HEK293 (cell line): Measurements from ENCODE around the gene FAM110D.

ENCODE experiments used
- EGR2 ChIP-seq: fragments of 450-650 bp; formaldehyde crosslinking; IDR thresholded peaks from 2 replicates; pipeline ENCODE4 v1.5.1; 2016; ENCODE audit warnings: low read depth, missing biosample characterization, missing genetic modification characterization
- IKZF3 ChIP-seq: fragments of 450-650 bp; IDR thresholded peaks from 2 replicates; pipeline ENCODE4 v1.5.0; 2018; ENCODE audit warnings: missing biosample characterization, mild to moderate bottlenecking, missing genetic modification characterization, moderate library complexity
- KLF1 ChIP-seq: fragments of 450-650 bp; formaldehyde crosslinking; IDR thresholded peaks from 2 replicates; pipeline ENCODE4 v1.5.1; 2016; ENCODE audit warnings: missing biosample characterization, missing genetic modification characterization
- KLF16 ChIP-seq: fragments of 450-650 bp; formaldehyde crosslinking; IDR thresholded peaks from 2 replicates; pipeline ENCODE4 v1.5.1; 2017; ENCODE audit warnings: missing biosample characterization, missing genetic modification characterization
- KLF9 ChIP-seq: fragments of 450-650 bp; formaldehyde crosslinking; IDR thresholded peaks from 2 replicates; pipeline ENCODE4 v1.5.1; 2016; ENCODE audit warnings: missing biosample characterization, missing genetic modification characterization, low read depth
- MZF1 ChIP-seq: fragments of 450-650 bp; formaldehyde crosslinking; IDR thresholded peaks from 2 replicates; pipeline ENCODE4 v1.5.1; 2017; ENCODE audit warnings: missing biosample characterization, missing genetic modification characterization, borderline replicate concordance
- SP2 ChIP-seq: fragments of 450-650 bp; formaldehyde crosslinking; IDR thresholded peaks from 2 replicates; pipeline ENCODE4 v1.5.1; 2016; ENCODE audit warnings: missing biosample characterization, missing genetic modification characterization
- YY2 ChIP-seq: fragments of 450-650 bp; formaldehyde crosslinking; IDR thresholded peaks from 2 replicates; pipeline ENCODE4 v1.5.1; 2016; ENCODE audit warnings: missing biosample characterization, missing genetic modification characterization
- ZBTB1 ChIP-seq: fragments of 450-650 bp; formaldehyde crosslinking; IDR thresholded peaks from 2 replicates; pipeline ENCODE4 v1.5.1; 2016; ENCODE audit warnings: missing biosample characterization, missing genetic modification characterization
- ZBTB8A ChIP-seq: fragments of 450-650 bp; formaldehyde crosslinking; IDR thresholded peaks from 2 replicates; pipeline ENCODE4 v1.5.1; 2016; ENCODE audit warnings: missing biosample characterization, missing genetic modification characterization
- ZFP41 ChIP-seq: fragments of 450-650 bp; formaldehyde crosslinking; IDR thresholded peaks from 2 replicates; pipeline ENCODE4 v1.5.1; 2016; ENCODE audit warnings: missing biosample characterization, missing genetic modification characterization, borderline replicate concordance
- ZNF155 ChIP-seq: fragments of 450-650 bp; formaldehyde crosslinking; IDR thresholded peaks from 2 replicates; pipeline ENCODE4 v1.5.1; 2016; ENCODE audit warnings: missing biosample characterization, missing genetic modification characterization
- ZNF211 ChIP-seq: fragments of 450-650 bp; formaldehyde crosslinking; IDR thresholded peaks from 2 replicates; pipeline ENCODE4 v1.5.1; 2016; ENCODE audit warnings: low read depth, missing biosample characterization, missing genetic modification characterization
- ZNF266 ChIP-seq: fragments of 450-650 bp; formaldehyde crosslinking; IDR thresholded peaks from 2 replicates; pipeline ENCODE4 v1.5.1; 2016; ENCODE audit warnings: missing biosample characterization, missing genetic modification characterization, low read depth
- ZNF292 ChIP-seq: fragments of 450-650 bp; formaldehyde crosslinking; IDR thresholded peaks from 2 replicates; pipeline ENCODE4 v1.5.1; 2016; ENCODE audit warnings: low read depth, missing biosample characterization, missing genetic modification characterization, borderline replicate concordance
- ZNF394 ChIP-seq: fragments of 450-650 bp; formaldehyde crosslinking; IDR thresholded peaks from 2 replicates; pipeline ENCODE4 v1.5.1; 2016; ENCODE audit warnings: missing biosample characterization, missing genetic modification characterization, mild to moderate bottlenecking, moderate library complexity, borderline replicate concordance
- ZNF433 ChIP-seq: fragments of 450-650 bp; formaldehyde crosslinking; IDR thresholded peaks from 2 replicates; pipeline ENCODE4 v1.5.1; 2016; ENCODE audit warnings: missing biosample characterization, missing genetic modification characterization, low read depth
- ZNF48 ChIP-seq: fragments of 450-650 bp; formaldehyde crosslinking; IDR thresholded peaks from 2 replicates; pipeline ENCODE4 v1.5.1; 2016; ENCODE audit warnings: missing biosample characterization, missing genetic modification characterization
- ZNF514 ChIP-seq: fragments of 450-650 bp; formaldehyde crosslinking; IDR thresholded peaks from 2 replicates; pipeline ENCODE4 v1.5.1; 2016; ENCODE audit warnings: missing biosample characterization, missing genetic modification characterization
- ZNF530 ChIP-seq: fragments of 450-650 bp; formaldehyde crosslinking; IDR thresholded peaks from 2 replicates; pipeline ENCODE4 v1.5.1; 2016; ENCODE audit warnings: low read depth, missing biosample characterization, missing genetic modification characterization
- ZNF549 ChIP-seq: fragments of 450-650 bp; IDR thresholded peaks from 2 replicates; pipeline ENCODE4 v1.5.1; 2018; ENCODE audit warnings: missing biosample characterization, missing genetic modification characterization, mild to moderate bottlenecking, inconsistent platforms, moderate library complexity
- ZNF561 ChIP-seq: fragments of 450-650 bp; IDR thresholded peaks from 2 replicates; pipeline ENCODE4 v1.5.1; 2018; ENCODE audit warnings: missing biosample characterization, missing genetic modification characterization, borderline replicate concordance
- ZNF624 ChIP-seq: fragments of 450-650 bp; formaldehyde crosslinking; IDR thresholded peaks from 2 replicates; pipeline ENCODE4 v1.5.1; 2017; ENCODE audit warnings: missing biosample characterization, missing genetic modification characterization
- ZNF660 ChIP-seq: fragments of 450-650 bp; IDR thresholded peaks from 2 replicates; pipeline ENCODE4 v1.5.1; 2018; ENCODE audit warnings: missing biosample characterization, mild to moderate bottlenecking, missing genetic modification characterization
- ZNF791 ChIP-seq: fragments of 450-650 bp; formaldehyde crosslinking; IDR thresholded peaks from 2 replicates; pipeline ENCODE4 v1.5.1; 2016; ENCODE audit warnings: missing biosample characterization, missing genetic modification characterization
- ZNF837 ChIP-seq: fragments of 450-650 bp; formaldehyde crosslinking; IDR thresholded peaks from 2 replicates; pipeline ENCODE4 v1.5.1; 2016; ENCODE audit warnings: missing biosample characterization, missing genetic modification characterization
- ZSCAN30 ChIP-seq: fragments of 450-650 bp; IDR thresholded peaks from 2 replicates; pipeline ENCODE4 v1.5.1; 2018; ENCODE audit warnings: missing biosample characterization, mild to moderate bottlenecking, missing genetic modification characterization, moderate library complexity
- TF ChIP-seq, protein P1 (sequence below): sonication (generic); formaldehyde crosslinking; IDR thresholded peaks from 2 replicates; pipeline ENCODE4 v1.8.1; 2022; ENCODE audit warnings: mild to moderate bottlenecking, moderate library complexity, missing genetic modification reagents
- TF ChIP-seq, protein P2 (sequence below): fragments of 450-650 bp; formaldehyde crosslinking; IDR thresholded peaks from 2 replicates; pipeline ENCODE4 v1.5.1; 2017; ENCODE audit warnings: missing biosample characterization, missing genetic modification characterization
- TF ChIP-seq, protein P3 (sequence below): fragments of 450-650 bp; formaldehyde crosslinking; IDR thresholded peaks from 2 replicates; pipeline ENCODE4 v1.5.1; 2016; ENCODE audit warnings: missing biosample characterization, missing genetic modification characterization
- TF ChIP-seq, protein P4 (sequence below): fragments of 450-650 bp; formaldehyde crosslinking; IDR thresholded peaks from 2 replicates; pipeline ENCODE4 v1.5.1; 2016; ENCODE audit warnings: missing biosample characterization, missing genetic modification characterization, low read depth
- TF ChIP-seq, protein P5 (sequence below): fragments of 450-650 bp; IDR thresholded peaks from 2 replicates; pipeline ENCODE4 v1.5.1; 2018; ENCODE audit warnings: missing biosample characterization, missing genetic modification characterization
- TF ChIP-seq, protein P6 (sequence below): fragments of 450-650 bp; formaldehyde crosslinking; IDR thresholded peaks from 2 replicates; pipeline ENCODE4 v1.5.1; 2017; ENCODE audit warnings: missing biosample characterization, missing genetic modification characterization

The FAM110D gene

DNA sequence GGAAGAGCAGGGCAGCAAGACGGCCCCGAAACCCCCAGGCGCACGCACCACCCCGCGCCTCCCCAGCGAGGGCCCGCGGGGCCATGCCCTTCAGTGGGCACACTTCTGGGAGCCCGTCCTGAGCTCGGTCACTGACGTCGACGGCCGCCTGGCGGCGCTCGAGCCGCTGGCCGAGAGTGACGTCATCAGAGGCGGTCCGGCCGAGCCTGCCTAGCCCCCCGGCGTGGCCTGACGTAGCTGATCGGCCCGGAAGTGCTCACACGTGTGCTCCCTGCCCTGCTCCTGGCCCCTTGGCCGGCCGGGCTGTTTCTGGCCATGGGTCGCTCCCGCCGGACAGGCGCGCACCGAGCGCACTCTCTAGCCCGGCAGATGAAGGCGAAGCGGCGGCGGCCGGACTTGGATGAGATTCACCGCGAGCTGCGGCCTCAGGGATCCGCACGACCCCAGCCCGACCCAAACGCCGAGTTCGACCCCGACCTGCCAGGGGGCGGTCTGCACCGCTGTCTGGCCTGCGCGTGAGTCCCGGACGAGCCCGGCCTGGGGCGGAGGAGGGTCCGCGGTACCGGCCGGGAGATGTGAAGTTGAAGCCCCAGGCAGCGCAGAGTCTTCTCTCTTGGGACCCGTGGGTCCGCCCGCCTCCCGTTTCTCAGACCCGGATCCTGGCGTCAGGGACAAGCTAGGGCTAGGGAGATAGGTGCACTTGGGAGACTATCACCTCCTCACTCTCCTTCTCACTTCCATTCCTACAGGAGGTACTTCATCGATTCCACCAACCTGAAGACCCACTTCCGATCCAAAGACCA lies 11.0 kb downstream of the FAM110D start, which contains the start of gene ZNF593 (continued):
- TF ChIP-seq ZNF48 (tag by site-specific recombination) (no peak), ZNF266 (tag by site-specific recombination) (no peak), ZNF433 (no peak), ZNF514 (no peak), ZNF791 (tag by site-specific recombination) (no peak), ZNF292 (tag by site-specific recombination) (no peak), ZFP41 (no peak), ZSCAN30 (tag by site-specific recombination) (peak; percentile 91), ZNF530 (tag by site-specific recombination) (no peak), ZBTB8A (tag by site-specific recombination) (peak; percentile 99), ZNF624 (tag by site-specific recombination) (no peak), KLF1 (peak; percentile 55), ZNF211 (tag by site-specific recombination) (no peak), YY2 (tag by site-specific recombination) (peak; percentile 66; the same call in 1 of the 2 replicates), ZBTB1 (tag by site-specific recombination) (peak; percentile 85; the same call in 1 of the 2 replicates), ZNF837 (tag by site-specific recombination) (no peak), EGR2 (tag by site-specific recombination) (no peak), ZNF394 (tag by site-specific recombination) (peak; percentile 66; the same call in 1 of the 2 replicates), KLF16 (tag by site-specific recombination) (peak; percentile 92), ZNF155 (tag by site-specific recombination) (no peak), ZNF660 (tag by site-specific recombination) (peak; percentile 80), ZNF561 (peak; percentile 53; the same call in 1 of the 2 replicates), ZNF549 (tag by site-specific recombination) (no peak), SP2 (peak; percentile 70), KLF9 (tag by site-specific recombination) (peak; percentile 72; the same call in 1 of the 2 replicates), IKZF3 (0 out of 2 replicates have a peak, but pooled peaks have one; percentile 17), MZF1 (tag by site-specific recombination) (no peak)
- TF ChIP-seq, protein P1, sequence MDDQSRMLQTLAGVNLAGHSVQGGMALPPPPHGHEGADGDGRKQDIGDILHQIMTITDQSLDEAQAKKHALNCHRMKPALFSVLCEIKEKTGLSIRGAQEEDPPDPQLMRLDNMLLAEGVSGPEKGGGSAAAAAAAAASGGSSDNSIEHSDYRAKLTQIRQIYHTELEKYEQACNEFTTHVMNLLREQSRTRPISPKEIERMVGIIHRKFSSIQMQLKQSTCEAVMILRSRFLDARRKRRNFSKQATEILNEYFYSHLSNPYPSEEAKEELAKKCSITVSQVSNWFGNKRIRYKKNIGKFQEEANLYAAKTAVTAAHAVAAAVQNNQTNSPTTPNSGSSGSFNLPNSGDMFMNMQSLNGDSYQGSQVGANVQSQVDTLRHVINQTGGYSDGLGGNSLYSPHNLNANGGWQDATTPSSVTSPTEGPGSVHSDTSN (CRISPR knock-in tag), result no peak
- TF ChIP-seq, protein P2, sequence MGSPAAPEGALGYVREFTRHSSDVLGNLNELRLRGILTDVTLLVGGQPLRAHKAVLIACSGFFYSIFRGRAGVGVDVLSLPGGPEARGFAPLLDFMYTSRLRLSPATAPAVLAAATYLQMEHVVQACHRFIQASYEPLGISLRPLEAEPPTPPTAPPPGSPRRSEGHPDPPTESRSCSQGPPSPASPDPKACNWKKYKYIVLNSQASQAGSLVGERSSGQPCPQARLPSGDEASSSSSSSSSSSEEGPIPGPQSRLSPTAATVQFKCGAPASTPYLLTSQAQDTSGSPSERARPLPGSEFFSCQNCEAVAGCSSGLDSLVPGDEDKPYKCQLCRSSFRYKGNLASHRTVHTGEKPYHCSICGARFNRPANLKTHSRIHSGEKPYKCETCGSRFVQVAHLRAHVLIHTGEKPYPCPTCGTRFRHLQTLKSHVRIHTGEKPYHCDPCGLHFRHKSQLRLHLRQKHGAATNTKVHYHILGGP (tag by site-specific recombination), result peak; percentile 32; the same call in 1 of the 2 replicates
- TF ChIP-seq, protein P3, sequence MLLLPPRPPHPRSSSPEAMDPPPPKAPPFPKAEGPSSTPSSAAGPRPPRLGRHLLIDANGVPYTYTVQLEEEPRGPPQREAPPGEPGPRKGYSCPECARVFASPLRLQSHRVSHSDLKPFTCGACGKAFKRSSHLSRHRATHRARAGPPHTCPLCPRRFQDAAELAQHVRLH, result no peak; the same call in 1 of the 2 replicates
- TF ChIP-seq, protein P4, sequence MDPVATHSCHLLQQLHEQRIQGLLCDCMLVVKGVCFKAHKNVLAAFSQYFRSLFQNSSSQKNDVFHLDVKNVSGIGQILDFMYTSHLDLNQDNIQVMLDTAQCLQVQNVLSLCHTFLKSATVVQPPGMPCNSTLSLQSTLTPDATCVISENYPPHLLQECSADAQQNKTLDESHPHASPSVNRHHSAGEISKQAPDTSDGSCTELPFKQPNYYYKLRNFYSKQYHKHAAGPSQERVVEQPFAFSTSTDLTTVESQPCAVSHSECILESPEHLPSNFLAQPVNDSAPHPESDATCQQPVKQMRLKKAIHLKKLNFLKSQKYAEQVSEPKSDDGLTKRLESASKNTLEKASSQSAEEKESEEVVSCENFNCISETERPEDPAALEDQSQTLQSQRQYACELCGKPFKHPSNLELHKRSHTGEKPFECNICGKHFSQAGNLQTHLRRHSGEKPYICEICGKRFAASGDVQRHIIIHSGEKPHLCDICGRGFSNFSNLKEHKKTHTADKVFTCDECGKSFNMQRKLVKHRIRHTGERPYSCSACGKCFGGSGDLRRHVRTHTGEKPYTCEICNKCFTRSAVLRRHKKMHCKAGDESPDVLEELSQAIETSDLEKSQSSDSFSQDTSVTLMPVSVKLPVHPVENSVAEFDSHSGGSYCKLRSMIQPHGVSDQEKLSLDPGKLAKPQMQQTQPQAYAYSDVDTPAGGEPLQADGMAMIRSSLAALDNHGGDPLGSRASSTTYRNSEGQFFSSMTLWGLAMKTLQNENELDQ, result no peak
- TF ChIP-seq, protein P5, sequence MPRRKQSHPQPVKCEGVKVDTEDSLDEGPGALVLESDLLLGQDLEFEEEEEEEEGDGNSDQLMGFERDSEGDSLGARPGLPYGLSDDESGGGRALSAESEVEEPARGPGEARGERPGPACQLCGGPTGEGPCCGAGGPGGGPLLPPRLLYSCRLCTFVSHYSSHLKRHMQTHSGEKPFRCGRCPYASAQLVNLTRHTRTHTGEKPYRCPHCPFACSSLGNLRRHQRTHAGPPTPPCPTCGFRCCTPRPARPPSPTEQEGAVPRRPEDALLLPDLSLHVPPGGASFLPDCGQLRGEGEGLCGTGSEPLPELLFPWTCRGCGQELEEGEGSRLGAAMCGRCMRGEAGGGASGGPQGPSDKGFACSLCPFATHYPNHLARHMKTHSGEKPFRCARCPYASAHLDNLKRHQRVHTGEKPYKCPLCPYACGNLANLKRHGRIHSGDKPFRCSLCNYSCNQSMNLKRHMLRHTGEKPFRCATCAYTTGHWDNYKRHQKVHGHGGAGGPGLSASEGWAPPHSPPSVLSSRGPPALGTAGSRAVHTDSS (tag by site-specific recombination), result no peak
- TF ChIP-seq, protein P6, sequence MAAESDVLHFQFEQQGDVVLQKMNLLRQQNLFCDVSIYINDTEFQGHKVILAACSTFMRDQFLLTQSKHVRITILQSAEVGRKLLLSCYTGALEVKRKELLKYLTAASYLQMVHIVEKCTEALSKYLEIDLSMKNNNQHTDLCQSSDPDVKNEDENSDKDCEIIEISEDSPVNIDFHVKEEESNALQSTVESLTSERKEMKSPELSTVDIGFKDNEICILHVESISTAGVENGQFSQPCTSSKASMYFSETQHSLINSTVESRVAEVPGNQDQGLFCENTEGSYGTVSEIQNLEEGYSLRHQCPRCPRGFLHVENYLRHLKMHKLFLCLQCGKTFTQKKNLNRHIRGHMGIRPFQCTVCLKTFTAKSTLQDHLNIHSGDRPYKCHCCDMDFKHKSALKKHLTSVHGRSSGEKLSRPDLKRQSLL (tag by site-specific recombination), result peak; percentile 76
